Endothelial cell of umbilical vein (primary cell): Measurements from ENCODE around the gene IFI6. TPM values are rescaled to one million over a fixed set of nuclear protein-coding genes. Genes with fewer than 3 reads are reported as not detected.

Experiments used
- BruUV-seq: library from RNA; stranded (reverse); fragments of 400-500 nt; replicated peaks from 2 replicates; lab custom pipeline; 2021; lab: Mats Ljungman, UMichigan
- CTCF ChIA-PET: fragments of 300-600, 350-600 bp; sonication (Branson Sonifier 250); formaldehyde crosslinking; loops from one replicate; lab custom pipeline; 2021; ENCODE audit warnings: antibody characterized with exemption, inconsistent platforms; lab: Charles Lee
- POLR2A ChIA-PET: fragments of 300-600, 350-600 bp; sonication (Branson Sonifier 250); formaldehyde crosslinking; loops from one replicate; lab custom pipeline; 2021; ENCODE audit warnings: antibody characterized with exemption, inconsistent platforms; lab: Charles Lee
- DNase-seq: peaks from one replicate; pipeline ENCODE4 v3.0.0-alpha.2; 2011; ENCODE audit warnings: low read depth, low spot score
- FAIRE-seq: peaks from 2 replicates; lab custom pipeline; 2011; peaks lifted over from hg19 to GRCh38; lab: Jason Lieb, UNC
- H2AFZ ChIP-seq: 2 replicates; pipeline ENCODE4 v1.6.0; 2012; ENCODE audit warnings: low read depth, low read length, control low read depth, inconsistent platforms
- H3K27ac ChIP-seq: 2 replicates; pipeline ENCODE4 v1.5.1; 2011; ENCODE audit warnings: low read depth, mild to moderate bottlenecking, control low read depth, low read length, moderate library complexity; ENCODE audit not compliant: insufficient read depth
- H3K27me3 ChIP-seq, 2 experiments: 2 replicates each; pipeline versions ENCODE4 v1.6.0 to v1.6.1; 2011; ENCODE audit warnings: low read length in 2 of 2, mixed read lengths in 1 of 2; ENCODE audit not compliant: control insufficient read depth in 2 of 2, insufficient read depth in 2 of 2
- H3K36me3 ChIP-seq, 2 experiments: 2 replicates in 1 of 2; 3 replicates in 1 of 2; pipeline ENCODE4 v1.5.1; 2011; ENCODE audit warnings: low read length in 2 of 2, mild to moderate bottlenecking in 1 of 2, moderate library complexity in 1 of 2; ENCODE audit not compliant: control insufficient read depth in 2 of 2, insufficient read depth in 2 of 2; ENCODE audit errors: extremely low read depth in 1 of 2
- H3K4me1 ChIP-seq: 3 replicates; pipeline ENCODE4 v1.5.1; 2011; ENCODE audit warnings: mild to moderate bottlenecking, low read length; ENCODE audit not compliant: control insufficient read depth, insufficient read depth; ENCODE audit errors: extremely low read depth
- H3K4me2 ChIP-seq: 2 replicates; pipeline ENCODE4 v1.6.1; 2011; ENCODE audit warnings: low read length, control low read depth, mixed read lengths; ENCODE audit not compliant: insufficient read depth
- H3K4me3 ChIP-seq, 3 experiments: fragments of 200-600 bp in 1 of 3; sonication (generic), shearing (Covaris generic) in 1 of 3; replicated peaks in 1 of 3; 2 replicates each; pipeline ENCODE4 v1.5.1; 2011 to 2016; ENCODE audit warnings: control low read depth in 3 of 3, low read length in 3 of 3, mild to moderate bottlenecking in 2 of 3, inconsistent platforms in 1 of 3, low read depth in 1 of 3, moderate library complexity in 1 of 3; ENCODE audit not compliant: insufficient read depth in 1 of 3
- H3K79me2 ChIP-seq: 2 replicates; pipeline ENCODE4 v1.6.0; 2012; ENCODE audit warnings: low read length, inconsistent platforms; ENCODE audit not compliant: control insufficient read depth, insufficient read depth
- H3K9ac ChIP-seq: replicated peaks from 2 replicates; pipeline ENCODE3; 2011; ENCODE audit warnings: low read length, control low read depth; ENCODE audit not compliant: insufficient read depth; ENCODE audit errors: extremely low read depth
- H3K9me1 ChIP-seq: replicated peaks from 3 replicates; pipeline ENCODE4 v1.6.0; 2011; ENCODE audit warnings: mild to moderate bottlenecking, low read length; ENCODE audit not compliant: control insufficient read depth, insufficient read depth; ENCODE audit errors: extremely low read depth
- H3K9me3 ChIP-seq: replicated peaks from 2 replicates; pipeline ENCODE4 v1.5.1; 2012; ENCODE audit warnings: low read length, inconsistent platforms; ENCODE audit not compliant: control insufficient read depth, insufficient read depth
- H4K20me1 ChIP-seq: replicated peaks from 2 replicates; pipeline ENCODE3; 2011; ENCODE audit warnings: mild to moderate bottlenecking, low read length; ENCODE audit not compliant: control insufficient read depth, insufficient read depth; ENCODE audit errors: extremely low read depth
- EZH2 ChIP-seq: IDR thresholded peaks from 2 replicates; pipeline ENCODE4 v1.6.1; 2012; ENCODE audit warnings: borderline replicate concordance, low read depth, mild to moderate bottlenecking, moderate library complexity, low read length, inconsistent platforms; ENCODE audit not compliant: severe bottlenecking
- FOS ChIP-seq: IDR thresholded peaks from 2 replicates; pipeline ENCODE4 v1.6.1; 2011; ENCODE audit warnings: mild to moderate bottlenecking, low read length, moderate library complexity, borderline replicate concordance; ENCODE audit not compliant: insufficient read depth
- GATA2 ChIP-seq: IDR thresholded peaks from 2 replicates; pipeline ENCODE4 v1.7.0; 2011; ENCODE audit warnings: low read depth, mild to moderate bottlenecking, moderate library complexity, mixed read lengths, low read length; ENCODE audit not compliant: insufficient read length, insufficient read depth
- JUN ChIP-seq: IDR thresholded peaks from 2 replicates; pipeline ENCODE4 v1.6.1; 2011; ENCODE audit warnings: borderline replicate concordance, low read depth; ENCODE audit not compliant: insufficient read length, insufficient read depth
- MYC ChIP-seq: IDR thresholded peaks from one replicate; pipeline ENCODE4 v1.6.1; 2011; ENCODE audit warnings: mild to moderate bottlenecking, low read depth, low read length
- POLR2A ChIP-seq: IDR thresholded peaks from 2 replicates; pipeline ENCODE4 v1.6.1; 2012; ENCODE audit warnings: low read depth, mild to moderate bottlenecking, control low read depth, low read length
- POLR2AphosphoS5 ChIP-seq: IDR thresholded peaks from 2 replicates; pipeline ENCODE4 v1.6.1; 2012; ENCODE audit warnings: low read depth, mild to moderate bottlenecking, control low read depth, low read length, moderate library complexity; ENCODE audit not compliant: insufficient read depth
- dilution Hi-C: fragments of 300-500 bp; cut with MboI; formaldehyde crosslinking; loops from one replicate; pipeline ENCODE4 v1.15.0; 2019; ENCODE audit warnings: low sequenced_read_pairs; ENCODE audit not compliant: extremely low pct_ligation_motif_present
- intact Hi-C: fragments of 100-400 bp; cut with micrococcal nuclease; formaldehyde crosslinking; loops from one replicate; pipeline ENCODE4 v1.10.0; 2022
- polyA plus RNA-seq, 4 experiments: library from polyadenylated mRNA; depleted of rRNA in 3 of 4; stranded (reverse) in 3 of 4; unstranded in 1 of 4; fragments of >200 nt; gene quantifications; 2 replicates each; pipeline versions ENCODE4 v1.2.1 to v1.2.3, GENCODE V29; 2011 to 2012; ENCODE audit warnings: missing spikeins in 1 of 4
- total RNA-seq: library from RNA; stranded (reverse); gene quantifications from 2 replicates; pipeline ENCODE4 v1.2.3, GENCODE V29; 2021
- TF ChIP-seq, protein P1 (sequence below), 2 donors: IDR thresholded peaks; 1 replicate in 1 of 2; 2 replicates in 1 of 2; pipeline ENCODE4 v1.5.1; 2011; ENCODE audit warnings: low read length in 2 of 2, mild to moderate bottlenecking in 2 of 2, moderate library complexity in 2 of 2, control low read depth in 1 of 2, inconsistent platforms in 1 of 2, low read depth in 1 of 2; ENCODE audit not compliant: insufficient read depth in 1 of 2; ENCODE audit errors: extremely low read depth in 1 of 2
- TF ChIP-seq, protein P2 (sequence below): IDR thresholded peaks from 2 replicates; pipeline ENCODE4 v1.6.1; 2011; ENCODE audit not compliant: insufficient read depth, insufficient read length

IFI6 gene
- total and polyA plus RNA-seq, 2 donors (not counting 3 experiments of a cell fraction or from before 2014, with no cell fraction given): 28.4 to 47.9 TPM

DNA sequence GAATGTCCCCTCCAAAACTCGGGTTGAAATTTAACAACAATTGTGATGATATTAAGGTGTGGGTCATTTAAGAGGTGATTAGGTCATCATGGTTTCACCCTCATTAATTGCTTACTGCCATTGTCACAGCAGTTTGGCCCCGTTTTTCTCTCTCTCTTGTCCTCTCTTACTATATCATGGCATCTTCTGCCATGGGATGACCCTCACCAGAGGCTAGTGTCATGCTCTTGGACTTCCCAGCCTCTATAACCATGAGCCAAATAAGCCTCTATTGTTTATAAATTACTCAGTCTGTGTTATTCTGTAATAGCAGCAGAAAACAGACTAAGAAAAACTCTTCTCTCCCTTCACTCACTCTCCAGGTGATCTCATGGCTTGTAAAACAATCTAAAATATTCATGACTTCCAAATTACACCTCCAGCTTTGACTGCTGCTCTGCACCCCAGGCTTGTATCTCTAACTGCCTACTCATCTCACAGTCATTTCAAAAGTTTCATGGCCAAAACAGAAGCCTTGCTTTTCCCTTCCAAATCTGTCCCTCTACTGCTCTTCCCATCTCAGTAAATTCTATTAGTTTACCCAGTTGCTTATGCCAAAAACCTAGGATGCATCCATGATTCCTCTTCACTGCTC is 44.4 kb upstream of the IFI6 start:
- Histone ChIP-seq H3K9me3 (no peaks in the 10 kb centered on the region), H3K79me2 (no peaks in the 10 kb centered on the region), H3K27me3 (peaks cover 8 to 10% of the 10 kb centered on the region in 2 experiments), H3K36me3 (no peaks in the 10 kb centered on the region), H3K9me1 (no peaks in the 10 kb centered on the region), H3K27ac (no peak overlapping the region), H3K4me2 (no peak overlapping the region), H3K4me3 (no peak overlapping the region), H3K9ac (no peak overlapping the region), H3K4me1 (no peaks in the 10 kb centered on the region), H4K20me1 (no peaks in the 10 kb centered on the region), H2AFZ (no peak overlapping the region)
- POLR2A ChIA-PET: no interaction called here
- intact Hi-C loops (no loop called here), dilution Hi-C loops (no loop called here)
- CTCF ChIA-PET: interaction anchor here (1.9 kb wide), 1 partner anchor 47 kb away, joined by 11 read pairs; no protein-coding TSS in a partner anchor
- DNase-seq (no peak), FAIRE-seq (no peak)
- TF ChIP-seq POLR2A (no peak), MYC (no peak), EZH2 (no peak), FOS (no peak), GATA2 (no peak), POLR2AphosphoS5 (no peak), JUN (no peak)
- TF ChIP-seq, protein P1, sequence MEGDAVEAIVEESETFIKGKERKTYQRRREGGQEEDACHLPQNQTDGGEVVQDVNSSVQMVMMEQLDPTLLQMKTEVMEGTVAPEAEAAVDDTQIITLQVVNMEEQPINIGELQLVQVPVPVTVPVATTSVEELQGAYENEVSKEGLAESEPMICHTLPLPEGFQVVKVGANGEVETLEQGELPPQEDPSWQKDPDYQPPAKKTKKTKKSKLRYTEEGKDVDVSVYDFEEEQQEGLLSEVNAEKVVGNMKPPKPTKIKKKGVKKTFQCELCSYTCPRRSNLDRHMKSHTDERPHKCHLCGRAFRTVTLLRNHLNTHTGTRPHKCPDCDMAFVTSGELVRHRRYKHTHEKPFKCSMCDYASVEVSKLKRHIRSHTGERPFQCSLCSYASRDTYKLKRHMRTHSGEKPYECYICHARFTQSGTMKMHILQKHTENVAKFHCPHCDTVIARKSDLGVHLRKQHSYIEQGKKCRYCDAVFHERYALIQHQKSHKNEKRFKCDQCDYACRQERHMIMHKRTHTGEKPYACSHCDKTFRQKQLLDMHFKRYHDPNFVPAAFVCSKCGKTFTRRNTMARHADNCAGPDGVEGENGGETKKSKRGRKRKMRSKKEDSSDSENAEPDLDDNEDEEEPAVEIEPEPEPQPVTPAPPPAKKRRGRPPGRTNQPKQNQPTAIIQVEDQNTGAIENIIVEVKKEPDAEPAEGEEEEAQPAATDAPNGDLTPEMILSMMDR (IDR thresholded peaks at IDR 0.05; ENCODE audit: extremely low read depth in 1 of 2, insufficient read depth in 1 of 2, low read depth in 1 of 2, low read length in 2 of 2): no peak
- TF ChIP-seq, protein P2, sequence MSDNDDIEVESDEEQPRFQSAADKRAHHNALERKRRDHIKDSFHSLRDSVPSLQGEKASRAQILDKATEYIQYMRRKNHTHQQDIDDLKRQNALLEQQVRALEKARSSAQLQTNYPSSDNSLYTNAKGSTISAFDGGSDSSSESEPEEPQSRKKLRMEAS: no peak
- no TSS peak for BruUV-seq
